ENCODE data around the gene ST7. TPM values are rescaled to one million over a fixed set of nuclear protein-coding genes. Genes with fewer than 3 reads are reported as not detected.

ST7 gene
- total and polyA plus RNA-seq, 2 of the 13 experiments (the other 11 are each of a cell fraction or from before 2014, with no cell fraction given), result 17.3 to 23.5 TPM

DNA sequence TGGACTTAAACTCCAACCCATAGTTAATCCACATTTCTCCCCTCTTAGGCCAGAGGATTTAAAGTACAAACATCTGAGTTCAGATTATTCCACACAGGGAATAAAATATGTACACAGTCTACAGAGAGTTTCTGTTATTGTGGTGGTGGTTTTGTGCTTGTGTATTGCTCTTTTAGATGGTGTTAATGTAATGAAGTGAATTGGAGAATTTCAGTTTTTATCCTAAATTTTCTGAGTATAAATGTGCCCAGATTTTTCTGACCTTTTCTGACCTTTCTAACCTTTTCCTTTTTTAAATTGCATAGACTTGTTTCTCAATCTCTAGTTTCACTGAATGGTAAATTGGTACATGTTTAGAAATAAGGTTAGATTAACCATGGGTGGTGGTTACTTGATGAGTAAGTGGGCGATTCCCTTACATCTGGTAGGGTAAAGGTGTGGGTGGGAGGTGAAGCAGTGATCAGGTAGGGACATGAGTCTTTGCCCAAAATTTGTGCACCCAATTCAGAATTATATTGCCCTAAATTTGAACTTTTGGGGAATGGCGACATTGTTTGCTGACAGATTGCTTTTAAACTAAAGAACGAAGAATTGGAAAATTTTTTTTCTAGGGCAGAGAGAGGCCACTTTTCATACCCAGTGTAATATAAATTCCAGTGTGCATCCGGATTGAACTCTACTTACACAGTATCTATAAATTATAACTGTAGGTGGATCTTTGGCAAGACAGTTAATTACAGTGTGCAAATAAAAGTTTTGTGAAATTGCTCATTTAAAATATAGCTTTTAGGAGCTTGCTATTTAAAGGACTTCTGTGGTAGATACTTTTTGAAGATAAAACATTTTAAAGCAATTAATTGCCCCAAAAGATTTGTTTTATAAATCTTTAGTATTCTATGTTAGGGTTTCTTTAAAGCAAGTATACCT, 62.2 kb downstream of the ST7 start (continued):
- TF ChIP-seq, protein P1, sequence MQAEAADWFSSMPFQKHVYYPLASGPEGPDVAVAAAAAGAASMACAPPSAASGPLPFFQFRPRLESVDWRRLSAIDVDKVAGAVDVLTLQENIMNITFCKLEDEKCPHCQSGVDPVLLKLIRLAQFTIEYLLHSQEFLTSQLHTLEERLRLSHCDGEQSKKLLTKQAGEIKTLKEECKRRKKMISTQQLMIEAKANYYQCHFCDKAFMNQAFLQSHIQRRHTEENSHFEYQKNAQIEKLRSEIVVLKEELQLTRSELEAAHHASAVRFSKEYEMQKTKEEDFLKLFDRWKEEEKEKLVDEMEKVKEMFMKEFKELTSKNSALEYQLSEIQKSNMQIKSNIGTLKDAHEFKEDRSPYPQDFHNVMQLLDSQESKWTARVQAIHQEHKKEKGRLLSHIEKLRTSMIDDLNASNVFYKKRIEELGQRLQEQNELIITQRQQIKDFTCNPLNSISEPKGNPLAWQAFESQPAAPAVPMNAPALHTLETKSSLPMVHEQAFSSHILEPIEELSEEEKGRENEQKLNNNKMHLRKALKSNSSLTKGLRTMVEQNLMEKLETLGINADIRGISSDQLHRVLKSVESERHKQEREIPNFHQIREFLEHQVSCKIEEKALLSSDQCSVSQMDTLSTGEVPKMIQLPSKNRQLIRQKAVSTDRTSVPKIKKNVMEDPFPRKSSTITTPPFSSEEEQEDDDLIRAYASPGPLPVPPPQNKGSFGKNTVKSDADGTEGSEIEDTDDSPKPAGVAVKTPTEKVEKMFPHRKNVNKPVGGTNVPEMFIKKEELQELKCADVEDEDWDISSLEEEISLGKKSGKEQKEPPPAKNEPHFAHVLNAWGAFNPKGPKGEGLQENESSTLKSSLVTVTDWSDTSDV (CRISPR knock-in tag; IDR thresholded peaks at IDR 0.05), result no peak
- TF ChIP-seq HNRNPL (IDR thresholded peaks at IDR 0.05; ENCODE audit: low read depth, low read length), result no peak
- no peak for TF ChIP-seq TIGD3 (CRISPR knock-in tag; IDR thresholded peaks at IDR 0.05; ENCODE audit: borderline replicate concordance)
- TF ChIP-seq SRSF9 (IDR thresholded peaks at IDR 0.05; ENCODE audit: borderline replicate concordance, insufficient read depth, low read depth, low read length, poor library complexity, severe bottlenecking), result no peak
- TF ChIP-seq IKZF5 (CRISPR knock-in tag; IDR thresholded peaks at IDR 0.05), result no peak
- TF ChIP-seq BRF2 (CRISPR knock-in tag; IDR thresholded peaks at IDR 0.05), result no peak
- TF ChIP-seq GABPB1 (CRISPR knock-in tag; IDR thresholded peaks at IDR 0.05), result no peak
- no peak for TF ChIP-seq KLF13 (CRISPR knock-in tag; IDR thresholded peaks at IDR 0.05)
- no peak for TF ChIP-seq GATAD1 (CRISPR knock-in tag; IDR thresholded peaks at IDR 0.05)
- no peak for TF ChIP-seq CBX2 (IDR thresholded peaks at IDR 0.05; ENCODE audit: low read depth, low read length)
- no peak for TF ChIP-seq CBX2 (CRISPR knock-in tag; IDR thresholded peaks at IDR 0.05; ENCODE audit: low read depth)
- TF ChIP-seq ZNF616 (CRISPR knock-in tag; IDR thresholded peaks at IDR 0.05; ENCODE audit: low read depth), result no peak
